SK-N-MC (cell line): ENCODE data around the gene TRIM63.

Experiments
- EZH2 ChIP-seq: fragments of 200-600 bp; sonication (generic); IDR thresholded peaks from one replicate; pipeline ENCODE4 v1.6.1; 2017; ENCODE audit warnings: antibody characterized with exemption
- FOXP2 ChIP-seq: optimal IDR thresholded peaks from 2 replicates; pipeline ENCODE3; 2011; ENCODE audit warnings: mild to moderate bottlenecking, moderate library complexity; ENCODE audit not compliant: insufficient read depth; ENCODE audit errors: extremely low read length, control extremely low read depth
- POLR2AphosphoS5 ChIP-seq: IDR thresholded peaks from 2 replicates; pipeline ENCODE4 v1.6.1; 2012; ENCODE audit warnings: mild to moderate bottlenecking, low read depth, low read length, borderline replicate concordance

DNA sequence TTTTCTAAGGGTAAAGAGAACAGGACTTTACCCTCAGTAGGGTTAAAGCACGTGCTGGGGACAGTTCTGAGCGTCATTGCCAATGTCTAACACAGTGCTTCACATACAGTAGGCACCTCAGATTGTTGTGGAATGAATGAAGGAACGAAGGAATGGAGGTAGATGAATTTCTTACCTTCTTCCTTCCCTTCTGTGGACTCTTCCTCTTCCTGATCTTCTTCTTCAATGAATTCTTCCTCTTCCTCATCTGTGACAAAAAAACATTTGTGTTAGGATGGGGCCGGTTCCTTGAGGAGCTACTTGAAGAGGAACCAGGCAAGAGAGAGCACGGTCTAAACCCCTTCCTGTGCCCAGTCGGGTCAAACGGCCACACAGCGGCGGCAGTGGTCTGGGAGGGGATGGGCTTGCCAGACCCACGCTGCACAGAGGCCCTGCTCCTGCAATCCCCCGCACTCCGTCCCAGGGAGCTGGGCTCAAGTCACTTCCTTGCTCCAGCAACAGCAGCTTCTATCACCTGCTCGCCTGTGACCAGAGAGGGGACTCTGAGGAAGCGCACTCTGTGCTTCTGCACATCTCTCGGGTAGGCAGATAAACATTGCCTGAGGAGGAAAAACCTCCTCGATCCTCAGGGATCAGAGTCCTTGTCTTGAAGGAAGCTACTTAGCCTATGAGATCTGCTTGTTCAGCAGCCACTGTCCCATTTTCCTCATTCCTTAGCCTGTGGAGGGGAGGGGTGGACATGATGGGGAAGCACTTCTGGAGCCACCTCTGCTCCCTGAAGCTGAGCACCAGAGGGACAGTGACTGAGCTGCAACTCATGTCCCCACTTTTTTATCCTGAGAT is 13.5 kb downstream of the TRIM63 start:
- no peak for TF ChIP-seq POLR2AphosphoS5
- TF ChIP-seq EZH2, result no peak
- no peak for TF ChIP-seq FOXP2
